K562 (cell line): ENCODE measurements around the gene TAF1B. TPM values are rescaled to one million over a fixed set of nuclear protein-coding genes. Genes with fewer than 3 reads are reported as not detected.
A peak's percentile ranks its signal among the peaks of the same experiment; 100 is the strongest.

ENCODE experiments used
- ARNT ChIP-seq, 2 experiments: fragments of 450-650 bp; IDR thresholded peaks; 2 replicates each; pipeline ENCODE4 v1.6.1; 2016; ENCODE audit warnings: mild to moderate bottlenecking in 1 of 2
- CBFB ChIP-seq: sonication (generic); formaldehyde crosslinking; IDR thresholded peaks from 2 replicates; pipeline ENCODE4 v1.4.0; 2020; ENCODE audit warnings: mild to moderate bottlenecking, missing genetic modification reagents
- CREM ChIP-seq: IDR thresholded peaks from 2 replicates; pipeline ENCODE4 v1.6.1; 2014; ENCODE audit warnings: antibody characterized with exemption, low read depth
- E2F3 ChIP-seq: fragments of 250-450 bp; sonication (Bioruptor Pico); IDR thresholded peaks from 2 replicates; pipeline ENCODE4 v1.4.0; 2020; ENCODE audit warnings: mild to moderate bottlenecking
- ESRRA ChIP-seq: fragments of 450-650 bp; IDR thresholded peaks from 2 replicates; pipeline ENCODE4 v1.6.1; 2014; ENCODE audit warnings: low read depth, mild to moderate bottlenecking, moderate library complexity, borderline replicate concordance
- GTF2A2 ChIP-seq: IDR thresholded peaks from 2 replicates; pipeline ENCODE4 v1.6.1; 2016; ENCODE audit warnings: mild to moderate bottlenecking, missing genetic modification characterization, missing compliant biosample characterization
- HDAC3 ChIP-seq: fragments of 450-650 bp; IDR thresholded peaks from 2 replicates; pipeline ENCODE4 v1.6.1; 2018; ENCODE audit warnings: borderline replicate concordance, mild to moderate bottlenecking, moderate library complexity; ENCODE audit not compliant: partially characterized antibody
- HIVEP1 ChIP-seq: fragments of 250-450 bp; sonication (Bioruptor Pico); IDR thresholded peaks from 2 replicates; pipeline ENCODE4 v1.4.0; 2020; ENCODE audit warnings: mild to moderate bottlenecking
- HLTF ChIP-seq: fragments of 450-650 bp; IDR thresholded peaks from 2 replicates; pipeline ENCODE4 v1.6.1; 2016
- IFI16 ChIP-seq: fragments of 250-450 bp; sonication (Bioruptor Pico); IDR thresholded peaks from 2 replicates; pipeline ENCODE4 v2.1.2; 2022; ENCODE audit warnings: mild to moderate bottlenecking, inconsistent platforms
- KDM5B ChIP-seq: fragments of 200-600 bp; sonication (generic); IDR thresholded peaks from 2 replicates; pipeline ENCODE4 v1.6.1; 2012; ENCODE audit warnings: low read depth, mild to moderate bottlenecking, moderate library complexity, low read length, control low read depth, inconsistent platforms; ENCODE audit not compliant: insufficient replicate concordance
- KLF16 ChIP-seq: IDR thresholded peaks from 2 replicates; pipeline ENCODE4 v1.6.1; 2016; ENCODE audit warnings: antibody characterized with exemption
- L3MBTL2 ChIP-seq: fragments of 450-650 bp; IDR thresholded peaks from 2 replicates; pipeline ENCODE4 v1.6.1; 2016; ENCODE audit warnings: mild to moderate bottlenecking, moderate library complexity
- MYNN ChIP-seq, 2 experiments: sonication (generic); formaldehyde crosslinking in 1 of 2; IDR thresholded peaks; 2 replicates each; pipeline versions ENCODE4 v1.5.0 to v1.6.1; 2016 to 2020; ENCODE audit warnings: antibody characterized with exemption in 1 of 2, missing genetic modification reagents in 1 of 2
- NCOA1 ChIP-seq: fragments of 450-650 bp; IDR thresholded peaks from 2 replicates; pipeline ENCODE4 v1.6.1; 2016; ENCODE audit warnings: low read depth
- NCOA2 ChIP-seq, 2 experiments: fragments of 450-650 bp; IDR thresholded peaks; 2 replicates each; pipeline ENCODE4 v1.6.1; 2018; ENCODE audit warnings: mild to moderate bottlenecking in 2 of 2, moderate library complexity in 1 of 2; ENCODE audit not compliant: partially characterized antibody in 2 of 2
- PTTG1 ChIP-seq: fragments of 450-650 bp; IDR thresholded peaks from 2 replicates; pipeline ENCODE4 v1.6.1; 2016; ENCODE audit warnings: low read depth, mild to moderate bottlenecking, missing genetic modification characterization, missing compliant biosample characterization
- TARDBP ChIP-seq: fragments of 450-650 bp; IDR thresholded peaks from 2 replicates; pipeline ENCODE4 v1.6.1; 2016
- ZC3H11A ChIP-seq: IDR thresholded peaks from 2 replicates; pipeline ENCODE4 v1.6.1; 2012; ENCODE audit warnings: low read depth, low read length, improper control_type of control experiment
- polyA plus RNA-seq, 8 experiments: library from polyadenylated mRNA; depleted of rRNA in 4 of 8; stranded (reverse) in 5 of 8; unstranded in 3 of 8; fragments of >200 nt; fragmentation: Nextera tagmentation in 2 of 8; fragmentation: Illumina TruSeq in 1 of 8; extraction: Ambion mirVana in 2 of 8; extraction: Trizol in 1 of 8; gene quantifications; 2 replicates each; pipeline versions ENCODE4 v1.2.1 to v1.2.3, GENCODE V29; 2011 to 2014; ENCODE audit warnings: inconsistent platforms in 1 of 8, missing spikeins in 1 of 8
- total RNA-seq, 7 experiments: library from RNA; depleted of rRNA in 6 of 7; stranded (reverse); fragments of >200 nt in 6 of 7; fragmentation: Illumina TruSeq in 2 of 7; extraction: Trizol in 2 of 7; gene quantifications; 2 replicates each; pipeline versions ENCODE4 v1.2.1 to v1.2.3, GENCODE V29; 2011 to 2021; ENCODE audit warnings: low replicate concordance in 1 of 7
- TF ChIP-seq, protein P1 (sequence below), 2 experiments: fragments of 200-800 bp in 1 of 2; sonication (Bioruptor generic) in 1 of 2; sonication (generic) in 1 of 2; formaldehyde crosslinking in 1 of 2; IDR thresholded peaks in 1 of 2; conservative IDR thresholded peaks in 1 of 2; 2 replicates each; pipeline versions ENCODE4 v1.5.0 to v1.6.1; 2016 to 2020; ENCODE audit warnings: missing compliant biosample characterization in 1 of 2, missing genetic modification characterization in 1 of 2, missing genetic modification reagents in 1 of 2
- TF ChIP-seq, protein P2 (sequence below): fragments of 250-450 bp; sonication (Bioruptor Pico); IDR thresholded peaks from 2 replicates; pipeline ENCODE4 v1.8.0; 2022; ENCODE audit warnings: inconsistent platforms
- TF ChIP-seq, protein P3 (sequence below): sonication (generic); formaldehyde crosslinking; IDR thresholded peaks from 2 replicates; pipeline ENCODE4 v1.8.1; 2023; ENCODE audit warnings: mild to moderate bottlenecking, missing genetic modification reagents
- TF ChIP-seq, protein P4 (sequence below): fragments of 250-450 bp; sonication (Bioruptor Pico); IDR thresholded peaks from 2 replicates; pipeline ENCODE4 v1.5.0; 2020; ENCODE audit warnings: mild to moderate bottlenecking, borderline replicate concordance

The TAF1B gene
- total and polyA plus RNA-seq, 9 of the 15 experiments (the other 6 are each of a cell fraction or from before 2014, with no cell fraction given), result 8.8 to 25.1 (median 17.3) TPM

DNA sequence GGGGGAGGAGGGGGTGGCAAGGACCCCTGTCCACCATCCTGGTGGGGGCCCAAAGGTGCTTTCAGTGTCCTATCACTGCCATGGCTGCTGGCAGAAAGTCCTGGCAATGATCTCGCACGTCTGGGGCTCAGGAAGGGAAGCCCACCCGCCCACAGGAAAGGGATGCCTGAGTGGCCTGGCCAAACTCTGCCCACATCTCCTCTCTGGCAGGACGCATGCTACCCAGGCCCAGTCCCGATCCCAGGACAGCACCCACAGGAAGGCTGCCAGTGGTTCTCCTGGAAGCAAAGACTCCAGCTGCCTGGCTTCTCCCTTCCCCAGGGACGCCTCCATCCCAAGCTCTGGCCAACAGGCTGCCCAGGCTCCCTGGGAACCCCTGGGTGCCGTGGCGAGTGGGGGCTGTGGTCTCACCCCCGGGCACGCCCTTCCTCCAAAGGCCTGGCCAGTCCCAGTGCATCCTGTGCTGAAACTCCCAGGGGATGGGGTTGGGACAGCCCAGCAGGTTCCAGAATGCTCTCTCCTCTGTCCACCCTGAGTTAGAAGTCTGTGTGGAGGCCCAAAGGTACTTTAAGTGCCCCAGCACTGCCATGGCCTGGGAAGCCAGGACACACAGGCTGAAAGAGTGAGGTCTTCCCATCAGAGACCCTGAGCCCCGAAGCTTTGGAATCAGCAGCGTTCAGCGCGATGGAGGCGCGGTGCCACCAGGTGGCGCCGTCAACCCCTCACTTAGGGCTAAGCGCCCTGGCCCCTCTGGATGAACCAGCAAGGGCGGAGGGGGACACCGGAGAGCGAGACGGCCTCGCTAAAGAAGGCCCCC is 29.8 kb upstream of the TAF1B start (continued):
- TF ChIP-seq, protein P1, sequence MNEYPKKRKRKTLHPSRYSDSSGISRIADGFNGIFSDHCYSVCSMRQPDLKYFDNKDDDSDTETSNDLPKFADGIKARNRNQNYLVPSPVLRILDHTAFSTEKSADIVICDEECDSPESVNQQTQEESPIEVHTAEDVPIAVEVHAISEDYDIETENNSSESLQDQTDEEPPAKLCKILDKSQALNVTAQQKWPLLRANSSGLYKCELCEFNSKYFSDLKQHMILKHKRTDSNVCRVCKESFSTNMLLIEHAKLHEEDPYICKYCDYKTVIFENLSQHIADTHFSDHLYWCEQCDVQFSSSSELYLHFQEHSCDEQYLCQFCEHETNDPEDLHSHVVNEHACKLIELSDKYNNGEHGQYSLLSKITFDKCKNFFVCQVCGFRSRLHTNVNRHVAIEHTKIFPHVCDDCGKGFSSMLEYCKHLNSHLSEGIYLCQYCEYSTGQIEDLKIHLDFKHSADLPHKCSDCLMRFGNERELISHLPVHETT (CRISPR knock-in tag; conservative IDR thresholded peaks at IDR 0.05 in 1 of 2, IDR thresholded peaks at IDR 0.05 in 1 of 2), result no peak
- TF ChIP-seq E2F3 (CRISPR knock-in tag) (peak; percentile 19; the same call in 1 of the 2 replicates), HIVEP1 (CRISPR knock-in tag) (no peak), NCOA2 (IDR thresholded peaks at IDR 0.05; ENCODE audit: partially characterized antibody in 2 of 2) (no peak), TARDBP (no peak), L3MBTL2 (0 out of 2 replicates have a peak, but pooled peaks have one; percentile 32), GTF2A2 (tag) (no peak), KDM5B (no peak), MYNN (IDR thresholded peaks at IDR 0.05) (no peak), MYNN (CRISPR knock-in tag; IDR thresholded peaks at IDR 0.05) (no peak), ARNT (IDR thresholded peaks at IDR 0.05) (no peak), IFI16 (CRISPR knock-in tag) (no peak), PTTG1 (tag) (no peak), KLF16 (peak; percentile 21; the same call in 1 of the 2 replicates), CBFB (CRISPR knock-in tag) (no peak), ESRRA (no peak), ZC3H11A (no peak), NCOA1 (no peak), HDAC3 (no peak), CREM (peak; percentile 40; the same call in 1 of the 2 replicates), HLTF (no peak)
- TF ChIP-seq, protein P2, sequence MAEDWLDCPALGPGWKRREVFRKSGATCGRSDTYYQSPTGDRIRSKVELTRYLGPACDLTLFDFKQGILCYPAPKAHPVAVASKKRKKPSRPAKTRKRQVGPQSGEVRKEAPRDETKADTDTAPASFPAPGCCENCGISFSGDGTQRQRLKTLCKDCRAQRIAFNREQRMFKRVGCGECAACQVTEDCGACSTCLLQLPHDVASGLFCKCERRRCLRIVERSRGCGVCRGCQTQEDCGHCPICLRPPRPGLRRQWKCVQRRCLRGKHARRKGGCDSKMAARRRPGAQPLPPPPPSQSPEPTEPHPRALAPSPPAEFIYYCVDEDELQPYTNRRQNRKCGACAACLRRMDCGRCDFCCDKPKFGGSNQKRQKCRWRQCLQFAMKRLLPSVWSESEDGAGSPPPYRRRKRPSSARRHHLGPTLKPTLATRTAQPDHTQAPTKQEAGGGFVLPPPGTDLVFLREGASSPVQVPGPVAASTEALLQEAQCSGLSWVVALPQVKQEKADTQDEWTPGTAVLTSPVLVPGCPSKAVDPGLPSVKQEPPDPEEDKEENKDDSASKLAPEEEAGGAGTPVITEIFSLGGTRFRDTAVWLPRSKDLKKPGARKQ (CRISPR knock-in tag), result no peak
- TF ChIP-seq, protein P3, sequence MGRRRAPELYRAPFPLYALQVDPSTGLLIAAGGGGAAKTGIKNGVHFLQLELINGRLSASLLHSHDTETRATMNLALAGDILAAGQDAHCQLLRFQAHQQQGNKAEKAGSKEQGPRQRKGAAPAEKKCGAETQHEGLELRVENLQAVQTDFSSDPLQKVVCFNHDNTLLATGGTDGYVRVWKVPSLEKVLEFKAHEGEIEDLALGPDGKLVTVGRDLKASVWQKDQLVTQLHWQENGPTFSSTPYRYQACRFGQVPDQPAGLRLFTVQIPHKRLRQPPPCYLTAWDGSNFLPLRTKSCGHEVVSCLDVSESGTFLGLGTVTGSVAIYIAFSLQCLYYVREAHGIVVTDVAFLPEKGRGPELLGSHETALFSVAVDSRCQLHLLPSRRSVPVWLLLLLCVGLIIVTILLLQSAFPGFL (CRISPR knock-in tag), result no peak
- TF ChIP-seq, protein P4, sequence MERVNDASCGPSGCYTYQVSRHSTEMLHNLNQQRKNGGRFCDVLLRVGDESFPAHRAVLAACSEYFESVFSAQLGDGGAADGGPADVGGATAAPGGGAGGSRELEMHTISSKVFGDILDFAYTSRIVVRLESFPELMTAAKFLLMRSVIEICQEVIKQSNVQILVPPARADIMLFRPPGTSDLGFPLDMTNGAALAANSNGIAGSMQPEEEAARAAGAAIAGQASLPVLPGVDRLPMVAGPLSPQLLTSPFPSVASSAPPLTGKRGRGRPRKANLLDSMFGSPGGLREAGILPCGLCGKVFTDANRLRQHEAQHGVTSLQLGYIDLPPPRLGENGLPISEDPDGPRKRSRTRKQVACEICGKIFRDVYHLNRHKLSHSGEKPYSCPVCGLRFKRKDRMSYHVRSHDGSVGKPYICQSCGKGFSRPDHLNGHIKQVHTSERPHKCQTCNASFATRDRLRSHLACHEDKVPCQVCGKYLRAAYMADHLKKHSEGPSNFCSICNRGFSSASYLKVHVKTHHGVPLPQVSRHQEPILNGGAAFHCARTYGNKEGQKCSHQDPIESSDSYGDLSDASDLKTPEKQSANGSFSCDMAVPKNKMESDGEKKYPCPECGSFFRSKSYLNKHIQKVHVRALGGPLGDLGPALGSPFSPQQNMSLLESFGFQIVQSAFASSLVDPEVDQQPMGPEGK (CRISPR knock-in tag), result no peak
